PC-3 (cell line): ENCODE measurements around the gene PLEKHG4. TPM values are rescaled to one million over a fixed set of nuclear protein-coding genes. Genes with fewer than 3 reads are reported as not detected.

ENCODE experiments used
- ATAC-seq: fragments of 200-7000 bp; cut with Tn5 transposase; 2 replicates; pipeline ENCODE4 v1.9.1; 2020; ENCODE audit warnings: mild to moderate bottlenecking, moderate library complexity
- BruUV-seq: library from RNA; stranded (reverse); fragments of 400-500 nt; replicated peaks from 2 replicates; lab custom pipeline; 2021; lab: Mats Ljungman, UMichigan
- CTCF ChIA-PET: fragments of 300-600 bp; sonication (Branson Sonifier 250); formaldehyde crosslinking; loops from one replicate; lab custom pipeline; 2022; ENCODE audit warnings: antibody characterized with exemption; lab: Charles Lee
- POLR2A ChIA-PET: fragments of 300-600 bp; sonication (Branson Sonifier 250); formaldehyde crosslinking; loops from one replicate; lab custom pipeline; 2022; ENCODE audit warnings: antibody characterized with exemption; ENCODE audit not compliant: unreplicated experiment; lab: Charles Lee
- DNase-seq: peaks from one replicate; pipeline ENCODE4 v3.0.0-alpha.2; 2015
- H2AFZ ChIP-seq: fragments of 300-600 bp; sonication (generic); 2 replicates; pipeline ENCODE4 v1.6.0; 2016; ENCODE audit warnings: antibody characterized with exemption, low read length
- H3F3A ChIP-seq: fragments of 300-600 bp; sonication (generic); one replicate; pipeline ENCODE4 v1.6.0; 2017; ENCODE audit warnings: antibody characterized with exemption, low read length, control low read depth, mild to moderate bottlenecking; ENCODE audit not compliant: unreplicated experiment
- H3K27ac ChIP-seq: fragments of 300-600 bp; sonication (generic); 2 replicates; pipeline ENCODE4 v1.5.1; 2016; ENCODE audit warnings: mild to moderate bottlenecking, low read length
- H3K27me3 ChIP-seq: fragments of 300-600 bp; sonication (generic); 2 replicates; pipeline ENCODE4 v1.6.1; 2016; ENCODE audit warnings: low read length, mixed read lengths
- H3K36me3 ChIP-seq: fragments of 300-600 bp; sonication (generic); 2 replicates; pipeline ENCODE4 v1.6.1; 2016; ENCODE audit warnings: low read depth, mixed run types, low read length, mixed read lengths
- H3K4me1 ChIP-seq: fragments of 300-600 bp; sonication (generic); 2 replicates; pipeline ENCODE4 v1.5.1; 2016; ENCODE audit warnings: low read length; ENCODE audit not compliant: insufficient read depth
- H3K4me2 ChIP-seq: fragments of 300-600 bp; sonication (generic); 2 replicates; pipeline ENCODE4 v1.6.0; 2016; ENCODE audit warnings: low read length
- H3K4me3 ChIP-seq: fragments of 300-600 bp; sonication (generic); 2 replicates; pipeline ENCODE4 v1.5.1; 2016; ENCODE audit warnings: mild to moderate bottlenecking, low read length, mixed read lengths
- H3K79me2 ChIP-seq: fragments of 300-600 bp; sonication (generic); 2 replicates; pipeline ENCODE4 v1.6.1; 2017; ENCODE audit warnings: low read length, mixed read lengths
- H3K9ac ChIP-seq: fragments of 300-600 bp; sonication (generic); 2 replicates; pipeline ENCODE4 v1.6.0; 2016; ENCODE audit warnings: mild to moderate bottlenecking, low read length
- H3K9me2 ChIP-seq: fragments of 300-600 bp; sonication (generic); replicated peaks from 2 replicates; pipeline ENCODE4 v1.6.1; 2016; ENCODE audit warnings: mixed run types, low read length, mixed read lengths
- H3K9me3 ChIP-seq: fragments of 300-600 bp; sonication (generic); 2 replicates; pipeline ENCODE4 v1.6.1; 2016; ENCODE audit warnings: low read length, mixed read lengths
- H4K20me1 ChIP-seq: fragments of 300-600 bp; sonication (generic); 2 replicates; pipeline ENCODE4 v1.6.1; 2016; ENCODE audit warnings: low read length, mixed read lengths
- EZH2 ChIP-seq: fragments of 300-600 bp; sonication (generic); IDR thresholded peaks from one replicate; pipeline ENCODE4 v1.6.1; 2017; ENCODE audit warnings: antibody characterized with exemption, mild to moderate bottlenecking, low read length; ENCODE audit not compliant: unreplicated experiment
- EZH2phosphoT487 ChIP-seq: fragments of 300-600 bp; sonication (generic); IDR thresholded peaks from 2 replicates; pipeline ENCODE4 v1.6.1; 2018; ENCODE audit warnings: mild to moderate bottlenecking, antibody characterized with exemption, low read length, borderline replicate concordance
- intact Hi-C: fragments of 100-400 bp; cut with micrococcal nuclease; formaldehyde crosslinking; loops from 2 replicates; pipeline ENCODE4 v1.9.0; 2023
- total RNA-seq: library from RNA; depleted of rRNA; stranded (reverse); fragments of >200 nt; gene quantifications from 2 replicates; pipeline ENCODE4 v1.2.3, GENCODE V29; 2014
- TF ChIP-seq, protein P1 (sequence below): fragments of 300-600 bp; sonication (generic); conservative IDR thresholded peaks from 2 replicates; pipeline ENCODE4 v1.5.1; 2017; ENCODE audit warnings: antibody characterized with exemption, low read depth, mild to moderate bottlenecking, low read length

PLEKHG4 gene
- total RNA-seq, 1 experiment from 2014 or later = 8.9 TPM

DNA sequence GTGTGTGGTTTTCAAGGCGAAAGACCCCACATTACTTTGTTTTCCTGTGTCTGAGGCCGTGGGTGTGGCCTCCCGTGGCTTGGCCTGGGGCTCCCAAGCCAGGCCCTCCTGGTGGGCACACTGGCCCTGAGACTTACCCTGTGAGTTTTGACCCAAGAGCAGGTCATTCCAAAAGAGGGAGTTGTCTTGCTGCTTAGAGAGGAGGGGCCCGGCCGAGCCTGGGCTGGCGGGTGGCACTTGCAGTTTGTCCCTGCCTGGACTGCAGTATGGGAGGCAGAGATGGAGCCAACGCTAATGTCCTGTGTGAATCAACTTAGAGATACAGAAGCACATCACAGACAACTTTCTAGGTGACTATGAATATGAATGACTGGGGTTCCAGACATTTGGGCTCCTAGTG, 22.7 kb downstream of the PLEKHG4 start:
- Histone ChIP-seq H3K4me3 (no peak overlapping the region), H4K20me1 (no peaks in the 10 kb centered on the region), H3F3A (no peaks in the 10 kb centered on the region), H3K27ac (no peak overlapping the region), H3K4me2 (no peak overlapping the region), H3K9me3 (no peaks in the 10 kb centered on the region), H2AFZ (no peak overlapping the region), H3K9me2 (no peaks in the 10 kb centered on the region), H3K4me1 (peaks cover under 1% of the 10 kb centered on the region), H3K79me2 (no peaks in the 10 kb centered on the region), H3K36me3 (no peaks in the 10 kb centered on the region), H3K9ac (no peak overlapping the region), H3K27me3 (no peaks in the 10 kb centered on the region)
- ChIA-PET POLR2A (no interaction called here), CTCF (no interaction called here)
- TF ChIP-seq EZH2phosphoT487 (no peak), EZH2 (no peak)
- TF ChIP-seq, protein P1, sequence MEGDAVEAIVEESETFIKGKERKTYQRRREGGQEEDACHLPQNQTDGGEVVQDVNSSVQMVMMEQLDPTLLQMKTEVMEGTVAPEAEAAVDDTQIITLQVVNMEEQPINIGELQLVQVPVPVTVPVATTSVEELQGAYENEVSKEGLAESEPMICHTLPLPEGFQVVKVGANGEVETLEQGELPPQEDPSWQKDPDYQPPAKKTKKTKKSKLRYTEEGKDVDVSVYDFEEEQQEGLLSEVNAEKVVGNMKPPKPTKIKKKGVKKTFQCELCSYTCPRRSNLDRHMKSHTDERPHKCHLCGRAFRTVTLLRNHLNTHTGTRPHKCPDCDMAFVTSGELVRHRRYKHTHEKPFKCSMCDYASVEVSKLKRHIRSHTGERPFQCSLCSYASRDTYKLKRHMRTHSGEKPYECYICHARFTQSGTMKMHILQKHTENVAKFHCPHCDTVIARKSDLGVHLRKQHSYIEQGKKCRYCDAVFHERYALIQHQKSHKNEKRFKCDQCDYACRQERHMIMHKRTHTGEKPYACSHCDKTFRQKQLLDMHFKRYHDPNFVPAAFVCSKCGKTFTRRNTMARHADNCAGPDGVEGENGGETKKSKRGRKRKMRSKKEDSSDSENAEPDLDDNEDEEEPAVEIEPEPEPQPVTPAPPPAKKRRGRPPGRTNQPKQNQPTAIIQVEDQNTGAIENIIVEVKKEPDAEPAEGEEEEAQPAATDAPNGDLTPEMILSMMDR = no peak
- no TSS peak for BruUV-seq
- DNase-seq (no peak), ATAC-seq (no peak)
- intact Hi-C loops = no loop called here

DNA sequence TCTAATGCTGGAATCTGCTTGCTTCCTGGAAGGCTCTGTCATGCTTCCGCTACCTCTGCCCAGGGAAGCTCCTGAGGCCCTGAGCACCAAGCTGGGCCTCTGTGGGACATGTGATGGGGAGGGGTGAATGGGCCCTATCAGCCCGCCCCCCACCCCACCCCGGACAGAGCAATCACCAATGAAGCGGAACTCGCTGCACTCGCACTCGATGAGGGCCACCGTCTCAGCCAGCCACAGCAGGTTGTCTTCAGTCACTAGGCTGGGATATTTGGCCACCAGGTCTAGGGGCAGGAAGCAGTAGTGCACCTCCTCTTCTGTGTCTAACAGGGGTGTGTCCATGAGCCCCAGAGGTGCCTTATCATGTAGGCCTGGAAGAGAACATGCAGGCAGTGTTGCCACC, 23.6 kb downstream of the PLEKHG4 start:
- H3F3A ChIP-seq = no peaks in the 10 kb centered on the region
- no peaks in the 10 kb centered on the region for H3K36me3 ChIP-seq
- H3K27ac ChIP-seq = no peak overlapping the region
- no peak for DNase-seq
- H4K20me1 ChIP-seq = no peaks in the 10 kb centered on the region
- ChIA-PET POLR2A (interaction anchor here (0.6 kb wide), 1 partner anchor 57 kb away, joined by 3 read pairs; no protein-coding TSS in a partner anchor), CTCF (no interaction called here)
- intact Hi-C loops = no loop called here
- H2AFZ ChIP-seq = no peak overlapping the region
- BruUV-seq = no TSS peak
- no peak overlapping the region for H3K4me2 ChIP-seq
- no peaks in the 10 kb centered on the region for H3K9me3 ChIP-seq
- no peak for ATAC-seq
- H3K4me3 ChIP-seq = no peak overlapping the region
- no peaks in the 10 kb centered on the region for H3K79me2 ChIP-seq
- no peak for TF ChIP-seq EZH2
- TF ChIP-seq EZH2phosphoT487 = no peak
- TF ChIP-seq, protein P1 = no peak
- H3K4me1 ChIP-seq = no peaks in the 10 kb centered on the region
- H3K9me2 ChIP-seq = no peaks in the 10 kb centered on the region
- H3K27me3 ChIP-seq = no peaks in the 10 kb centered on the region
- no peak overlapping the region for H3K9ac ChIP-seq

DNA sequence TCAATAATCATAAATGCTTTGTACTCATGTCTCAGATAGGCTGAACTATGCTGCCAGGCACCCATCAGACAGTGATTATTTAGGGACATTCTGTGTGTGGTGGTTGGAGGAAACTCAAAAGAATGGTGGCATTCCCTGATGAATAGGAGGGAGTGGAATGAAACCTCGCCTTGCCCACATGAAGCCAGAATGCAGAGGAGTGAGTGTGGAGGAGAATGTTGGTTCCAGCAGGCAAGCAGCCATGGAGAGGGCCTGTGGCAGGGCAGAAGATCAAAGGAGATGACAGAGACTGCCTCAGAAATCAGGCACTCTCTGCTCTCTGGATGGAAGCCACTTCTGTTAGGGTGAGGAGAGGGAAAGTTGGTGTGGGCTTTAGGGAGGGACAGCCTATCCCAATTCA, 24.7 kb downstream of the PLEKHG4 start:
- H3K4me1 ChIP-seq = no peaks in the 10 kb centered on the region
- intact Hi-C loops = no loop called here
- no peak overlapping the region for H3K4me2 ChIP-seq
- H2AFZ ChIP-seq = no peak overlapping the region
- no peak overlapping the region for H3K27ac ChIP-seq
- H3F3A ChIP-seq = no peaks in the 10 kb centered on the region
- H3K9me3 ChIP-seq = no peaks in the 10 kb centered on the region
- H3K79me2 ChIP-seq = no peaks in the 10 kb centered on the region
- ATAC-seq (no peak), DNase-seq (no peak)
- TF ChIP-seq, protein P1 = no peak
- TF ChIP-seq EZH2 = no peak
- TF ChIP-seq EZH2phosphoT487 = no peak
- H3K27me3 ChIP-seq = no peaks in the 10 kb centered on the region
- no peaks in the 10 kb centered on the region for H3K9me2 ChIP-seq
- CTCF ChIA-PET = no interaction called here
- no peak overlapping the region for H3K4me3 ChIP-seq
- no peak overlapping the region for H3K9ac ChIP-seq
- no peaks in the 10 kb centered on the region for H4K20me1 ChIP-seq
- no TSS peak for BruUV-seq
- H3K36me3 ChIP-seq = no peaks in the 10 kb centered on the region
- POLR2A ChIA-PET = no interaction called here
